ENCODE data around the gene GFI1. TPM values are rescaled to one million over a fixed set of nuclear protein-coding genes. Genes with fewer than 3 reads are reported as not detected.

Gene GFI1
- total and polyA plus RNA-seq, 2 experiments from 2014 or later = 0.21 TPM; not detected in 1

DNA sequence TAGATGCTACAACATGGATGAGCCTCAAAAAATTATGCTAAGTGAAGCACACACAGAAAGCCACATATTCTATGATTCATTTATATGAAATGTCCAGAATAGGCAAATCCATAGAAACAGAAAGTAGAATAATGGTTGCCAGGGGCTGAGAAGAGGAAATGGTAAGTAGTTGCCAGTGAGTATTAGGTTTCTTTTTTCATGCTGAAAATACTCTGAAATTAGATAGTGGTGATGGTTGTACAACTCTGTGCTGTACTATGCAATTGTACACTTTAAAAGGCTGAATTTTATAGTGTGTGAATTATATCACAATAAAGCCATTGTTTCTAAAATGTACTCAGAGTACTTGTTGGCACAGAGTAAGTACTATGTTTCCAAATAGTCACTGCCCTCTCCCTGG is 15.5 kb upstream of the GFI1 start:
- Histone ChIP-seq H3K4me3 (no peak overlapping the region), H3K79me2 (replicated peaks; ENCODE audit: insufficient read depth) (no peaks in the 10 kb centered on the region), H4K20me1 (replicated peaks; ENCODE audit: insufficient read depth) (no peaks in the 10 kb centered on the region), H3K27me3 (ENCODE audit: insufficient read depth) (no peaks in the 10 kb centered on the region), H3F3A (replicated peaks; ENCODE audit: low read depth) (no peaks in the 10 kb centered on the region), H2AFZ (no peak overlapping the region), H3K27ac (ENCODE audit: low read depth) (no peak overlapping the region), H3K4me1 (ENCODE audit: insufficient read depth) (no peaks in the 10 kb centered on the region), H3K36me3 (ENCODE audit: insufficient read depth) (no peaks in the 10 kb centered on the region), H3K4me2 (no peak overlapping the region), H3K9me2 (ENCODE audit: insufficient read depth) (no peaks in the 10 kb centered on the region)
- DNase-seq (ENCODE audit: low spot score) (no peak), ATAC-seq (no peak)
- no peak overlapping the region for H3K27ac Mint-ChIP-seq
- no peaks in the 10 kb centered on the region for H3K4me1 Mint-ChIP-seq
- peaks cover 3% of the 10 kb centered on the region for H3K27me3 Mint-ChIP-seq (ENCODE audit: insufficient read depth, low read depth, poor library complexity)
- H3K4me3 Mint-ChIP-seq = no peak overlapping the region
- TF ChIP-seq ZNF331 (CRISPR knock-in tag; IDR thresholded peaks at IDR 0.05; ENCODE audit: low read depth) = no peak
- H3K9me3 Mint-ChIP-seq = no peaks in the 10 kb centered on the region
- no peaks in the 10 kb centered on the region for H3K36me3 Mint-ChIP-seq (ENCODE audit: low read depth)

DNA sequence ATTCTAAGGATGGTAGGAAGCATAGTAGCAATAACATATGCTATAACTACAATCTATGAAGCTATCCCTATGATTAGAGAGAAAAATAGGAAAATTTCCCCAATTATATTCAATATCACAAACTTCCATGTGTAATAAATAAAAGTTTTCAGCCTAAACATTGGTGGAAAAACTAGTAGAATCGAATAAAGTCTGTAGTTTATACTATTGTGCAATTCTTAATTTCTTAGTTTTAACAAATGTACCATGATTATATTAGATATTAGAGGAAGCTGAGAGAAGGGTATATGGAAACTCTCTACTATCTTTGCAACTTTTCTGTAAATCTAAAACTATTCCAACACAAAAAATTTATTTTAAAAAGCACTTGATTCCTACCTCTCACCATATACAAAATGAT is 13.8 kb upstream of the GFI1 start:
- no peaks in the 10 kb centered on the region for H3K9me3 Mint-ChIP-seq
- H3K27me3 Mint-ChIP-seq (ENCODE audit: insufficient read depth, low read depth, poor library complexity) = peaks cover 3% of the 10 kb centered on the region
- Histone ChIP-seq H3K4me1 (ENCODE audit: insufficient read depth) (no peaks in the 10 kb centered on the region), H3K27me3 (ENCODE audit: insufficient read depth) (no peaks in the 10 kb centered on the region), H3F3A (replicated peaks; ENCODE audit: low read depth) (no peaks in the 10 kb centered on the region), H3K79me2 (replicated peaks; ENCODE audit: insufficient read depth) (no peaks in the 10 kb centered on the region), H4K20me1 (replicated peaks; ENCODE audit: insufficient read depth) (no peaks in the 10 kb centered on the region), H3K27ac (ENCODE audit: low read depth) (no peak overlapping the region), H3K4me3 (no peak overlapping the region), H3K4me2 (no peak overlapping the region), H2AFZ (no peak overlapping the region), H3K9me2 (ENCODE audit: insufficient read depth) (no peaks in the 10 kb centered on the region), H3K36me3 (ENCODE audit: insufficient read depth) (no peaks in the 10 kb centered on the region)
- TF ChIP-seq NANOG (IDR thresholded peaks at IDR 0.05; ENCODE audit: borderline replicate concordance) (no peak), JUNB (IDR thresholded peaks at IDR 0.05; ENCODE audit: unreplicated experiment) (no peak), POLR2AphosphoS5 (IDR thresholded peaks at IDR 0.05; ENCODE audit: low read depth) (no peak)
- TF ChIP-seq, protein P1, sequence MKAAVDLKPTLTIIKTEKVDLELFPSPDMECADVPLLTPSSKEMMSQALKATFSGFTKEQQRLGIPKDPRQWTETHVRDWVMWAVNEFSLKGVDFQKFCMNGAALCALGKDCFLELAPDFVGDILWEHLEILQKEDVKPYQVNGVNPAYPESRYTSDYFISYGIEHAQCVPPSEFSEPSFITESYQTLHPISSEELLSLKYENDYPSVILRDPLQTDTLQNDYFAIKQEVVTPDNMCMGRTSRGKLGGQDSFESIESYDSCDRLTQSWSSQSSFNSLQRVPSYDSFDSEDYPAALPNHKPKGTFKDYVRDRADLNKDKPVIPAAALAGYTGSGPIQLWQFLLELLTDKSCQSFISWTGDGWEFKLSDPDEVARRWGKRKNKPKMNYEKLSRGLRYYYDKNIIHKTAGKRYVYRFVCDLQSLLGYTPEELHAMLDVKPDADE (IDR thresholded peaks at IDR 0.05) = no peak
- TF ChIP-seq, protein P2, sequence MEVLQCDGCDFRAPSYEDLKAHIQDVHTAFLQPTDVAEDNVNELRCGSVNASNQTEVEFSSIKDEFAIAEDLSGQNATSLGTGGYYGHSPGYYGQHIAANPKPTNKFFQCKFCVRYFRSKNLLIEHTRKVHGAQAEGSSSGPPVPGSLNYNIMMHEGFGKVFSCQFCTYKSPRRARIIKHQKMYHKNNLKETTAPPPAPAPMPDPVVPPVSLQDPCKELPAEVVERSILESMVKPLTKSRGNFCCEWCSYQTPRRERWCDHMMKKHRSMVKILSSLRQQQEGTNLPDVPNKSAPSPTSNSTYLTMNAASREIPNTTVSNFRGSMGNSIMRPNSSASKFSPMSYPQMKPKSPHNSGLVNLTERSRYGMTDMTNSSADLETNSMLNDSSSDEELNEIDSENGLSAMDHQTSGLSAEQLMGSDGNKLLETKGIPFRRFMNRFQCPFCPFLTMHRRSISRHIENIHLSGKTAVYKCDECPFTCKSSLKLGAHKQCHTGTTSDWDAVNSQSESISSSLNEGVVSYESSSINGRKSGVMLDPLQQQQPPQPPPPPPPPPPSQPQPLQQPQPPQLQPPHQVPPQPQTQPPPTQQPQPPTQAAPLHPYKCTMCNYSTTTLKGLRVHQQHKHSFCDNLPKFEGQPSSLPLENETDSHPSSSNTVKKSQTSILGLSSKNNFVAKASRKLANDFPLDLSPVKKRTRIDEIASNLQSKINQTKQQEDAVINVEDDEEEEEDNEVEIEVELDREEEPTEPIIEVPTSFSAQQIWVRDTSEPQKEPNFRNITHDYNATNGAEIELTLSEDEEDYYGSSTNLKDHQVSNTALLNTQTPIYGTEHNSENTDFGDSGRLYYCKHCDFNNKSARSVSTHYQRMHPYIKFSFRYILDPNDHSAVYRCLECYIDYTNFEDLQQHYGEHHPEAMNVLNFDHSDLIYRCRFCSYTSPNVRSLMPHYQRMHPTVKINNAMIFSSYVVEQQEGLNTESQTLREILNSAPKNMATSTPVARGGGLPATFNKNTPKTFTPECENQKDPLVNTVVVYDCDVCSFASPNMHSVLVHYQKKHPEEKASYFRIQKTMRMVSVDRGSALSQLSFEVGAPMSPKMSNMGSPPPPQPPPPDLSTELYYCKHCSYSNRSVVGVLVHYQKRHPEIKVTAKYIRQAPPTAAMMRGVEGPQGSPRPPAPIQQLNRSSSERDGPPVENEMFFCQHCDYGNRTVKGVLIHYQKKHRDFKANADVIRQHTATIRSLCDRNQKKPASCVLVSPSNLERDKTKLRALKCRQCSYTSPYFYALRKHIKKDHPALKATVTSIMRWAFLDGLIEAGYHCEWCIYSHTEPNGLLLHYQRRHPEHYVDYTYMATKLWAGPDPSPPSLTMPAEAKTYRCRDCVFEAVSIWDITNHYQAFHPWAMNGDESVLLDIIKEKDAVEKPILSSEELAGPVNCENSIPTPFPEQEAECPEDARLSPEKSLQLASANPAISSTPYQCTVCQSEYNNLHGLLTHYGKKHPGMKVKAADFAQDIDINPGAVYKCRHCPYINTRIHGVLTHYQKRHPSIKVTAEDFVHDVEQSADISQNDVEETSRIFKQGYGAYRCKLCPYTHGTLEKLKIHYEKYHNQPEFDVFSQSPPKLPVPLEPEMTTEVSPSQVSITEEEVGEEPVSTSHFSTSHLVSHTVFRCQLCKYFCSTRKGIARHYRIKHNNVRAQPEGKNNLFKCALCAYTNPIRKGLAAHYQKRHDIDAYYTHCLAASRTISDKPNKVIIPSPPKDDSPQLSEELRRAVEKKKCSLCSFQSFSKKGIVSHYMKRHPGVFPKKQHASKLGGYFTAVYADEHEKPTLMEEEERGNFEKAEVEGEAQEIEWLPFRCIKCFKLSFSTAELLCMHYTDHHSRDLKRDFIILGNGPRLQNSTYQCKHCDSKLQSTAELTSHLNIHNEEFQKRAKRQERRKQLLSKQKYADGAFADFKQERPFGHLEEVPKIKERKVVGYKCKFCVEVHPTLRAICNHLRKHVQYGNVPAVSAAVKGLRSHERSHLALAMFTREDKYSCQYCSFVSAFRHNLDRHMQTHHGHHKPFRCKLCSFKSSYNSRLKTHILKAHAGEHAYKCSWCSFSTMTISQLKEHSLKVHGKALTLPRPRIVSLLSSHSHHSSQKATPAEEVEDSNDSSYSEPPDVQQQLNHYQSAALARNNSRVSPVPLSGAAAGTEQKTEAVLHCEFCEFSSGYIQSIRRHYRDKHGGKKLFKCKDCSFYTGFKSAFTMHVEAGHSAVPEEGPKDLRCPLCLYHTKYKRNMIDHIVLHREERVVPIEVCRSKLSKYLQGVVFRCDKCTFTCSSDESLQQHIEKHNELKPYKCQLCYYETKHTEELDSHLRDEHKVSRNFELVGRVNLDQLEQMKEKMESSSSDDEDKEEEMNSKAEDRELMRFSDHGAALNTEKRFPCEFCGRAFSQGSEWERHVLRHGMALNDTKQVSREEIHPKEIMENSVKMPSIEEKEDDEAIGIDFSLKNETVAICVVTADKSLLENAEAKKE (CRISPR knock-in tag; IDR thresholded peaks at IDR 0.05) = no peak
- no peaks in the 10 kb centered on the region for H3K4me1 Mint-ChIP-seq
- DNase-seq (ENCODE audit: low spot score) = no peak
- no peak overlapping the region for H3K27ac Mint-ChIP-seq
- H3K36me3 Mint-ChIP-seq (ENCODE audit: low read depth) = no peaks in the 10 kb centered on the region
- no peak for ATAC-seq
- H3K4me3 Mint-ChIP-seq = no peak overlapping the region
